ENCODE results near the gene GMPPA. TPM values are rescaled to one million over a fixed set of nuclear protein-coding genes. Genes with fewer than 3 reads are reported as not detected.

Gene GMPPA
- 10 to 100 TPM; 37.1 to 37.4 TPM for total RNA-seq

DNA sequence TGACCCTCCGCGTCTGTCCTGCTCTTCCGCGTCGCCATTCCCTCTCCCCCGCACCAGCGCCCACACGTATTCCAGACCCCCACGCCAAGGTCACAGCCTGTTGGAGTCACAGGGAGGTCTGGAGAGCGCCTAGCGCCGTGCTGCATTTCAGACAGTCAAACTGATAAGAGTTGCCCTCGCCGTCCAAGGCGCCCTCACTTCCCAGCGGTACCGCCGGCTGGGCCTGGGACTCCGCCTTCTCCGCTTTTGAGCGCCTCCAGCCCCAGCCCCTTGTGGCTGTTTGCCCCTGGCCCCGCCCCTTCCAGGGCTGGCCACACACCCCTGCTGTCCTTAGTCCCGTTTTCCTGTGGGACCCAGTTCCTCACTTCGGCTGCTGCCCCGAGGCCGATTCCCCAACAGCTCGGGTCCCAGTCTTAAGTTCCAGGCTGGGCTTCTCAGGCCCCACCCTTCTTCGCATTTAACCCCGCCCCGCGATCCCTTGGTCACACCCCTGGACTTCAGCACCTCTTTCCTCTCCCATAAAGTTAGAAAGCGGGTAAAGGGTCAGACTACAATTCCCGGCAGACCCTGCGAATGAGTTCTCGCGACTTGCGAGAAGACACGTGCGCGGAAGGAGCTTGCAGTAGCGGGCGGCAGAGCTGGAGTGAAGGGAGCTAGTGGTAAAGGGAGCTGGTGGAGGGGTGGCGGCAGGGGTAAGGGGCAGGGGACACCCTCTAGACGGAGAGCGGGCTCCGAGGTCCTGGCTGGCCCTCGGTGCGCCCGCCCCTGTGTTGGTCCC lies at the start of gene GMPPA:
TSS of gene GMPPA (plus strand) at position 612 of the 778 bp plus-strand sequence. CDS start 1,085 bp downstream, outside the sequence.
- H3K4me3 Mint-ChIP-seq, result peak within 1 kb of the TSS; percentile 83
- H3K27ac Mint-ChIP-seq, result peak within 1 kb of the TSS; percentile 72
- intact Hi-C loops (cut with micrococcal nuclease), result loop anchor here (1.0 to 5.0 kb wide), 8 partner anchors 11 to 110 kb away; partner anchors contain the start of genes CHPF and STK11IP
- DNase-seq, result peak; percentile 97
- CTCF ChIA-PET, result interaction anchor here (0.6 to 10.7 kb wide), 12 partner anchors 11 to 622 kb away, joined by 3 to 277 read pairs (median 4); partner anchors contain the start of genes CHPF and TMEM198
- peaks cover 41% of the 10 kb centered on the region for H3K27me3 Mint-ChIP-seq
- POLR2A ChIA-PET, result interaction anchor here (0.6 to 1.7 kb wide), 7 partner anchors 16 to 281 kb away, joined by 3 to 6 read pairs (median 4); partner anchors contain the start of genes CHPF, DNPEP, STK11IP and TMEM198
- no peaks in the 10 kb centered on the region for H3K9me3 Mint-ChIP-seq
- peaks cover 4% of the 10 kb centered on the region for H3K36me3 Mint-ChIP-seq
- H3K4me1 Mint-ChIP-seq (ENCODE audit: low read depth), result peaks cover 38% of the 10 kb centered on the region

GRCh38 chr2:219449609-219450008 lies 49.1 kb upstream of the GMPPA start:
- ChIA-PET POLR2A (no interaction called here), CTCF (interaction anchor here (1.4 kb wide), 1 partner anchor 80 kb away, joined by 7 read pairs; no protein-coding TSS in a partner anchor)
- H3K27me3 Mint-ChIP-seq, result peaks cover 22% of the 10 kb centered on the region

DNA sequence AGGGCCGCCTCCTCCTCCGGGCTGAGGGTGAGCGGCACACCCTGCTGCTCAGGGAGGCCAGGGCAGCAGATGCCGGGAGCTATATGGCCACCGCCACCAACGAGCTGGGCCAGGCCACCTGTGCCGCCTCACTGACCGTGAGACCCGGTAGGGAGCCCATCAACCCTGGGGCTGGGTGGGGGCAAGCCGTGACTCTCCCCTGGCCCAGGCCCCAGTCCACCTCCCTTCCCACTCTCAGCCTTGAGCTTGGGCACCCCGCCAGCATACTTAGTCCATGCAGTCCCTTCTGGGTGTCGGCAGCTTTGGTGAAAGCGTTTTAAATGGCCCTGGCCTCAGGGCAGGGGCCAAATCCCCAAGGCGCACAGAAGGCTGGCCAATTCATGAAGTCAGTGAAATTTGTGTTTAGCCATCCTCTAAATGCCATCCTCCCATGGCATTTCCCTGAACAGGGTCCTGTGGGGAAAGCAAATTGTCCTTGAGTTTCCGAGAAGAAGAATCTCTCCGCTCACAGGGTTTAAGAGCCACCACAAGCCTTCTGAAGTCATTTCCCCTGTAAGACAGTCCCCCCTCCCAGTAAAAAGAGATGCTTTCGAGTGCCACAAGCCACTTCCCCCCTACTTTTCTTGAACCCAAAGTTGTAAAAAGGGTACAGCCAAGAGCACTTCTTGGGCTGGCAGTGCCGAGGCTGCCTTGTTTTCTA lies 46.9 kb upstream of the GMPPA start:
- Mint-ChIP-seq H3K27ac (no peak overlapping the region), H3K9me3 (no peaks in the 10 kb centered on the region), H3K36me3 (no peaks in the 10 kb centered on the region), H3K4me1 (ENCODE audit: low read depth) (no peaks in the 10 kb centered on the region), H3K27me3 (peaks cover 19% of the 10 kb centered on the region), H3K4me3 (no peak overlapping the region)
- ChIA-PET POLR2A (no interaction called here), CTCF (no interaction called here)
- intact Hi-C loops (cut with micrococcal nuclease), result no loop called here
- no peak for DNase-seq

More at GRCh38 chr2:219449609-219450008, 49.1 kb upstream of the GMPPA start:
- Mint-ChIP-seq H3K36me3 (no peaks in the 10 kb centered on the region), H3K4me3 (no peak overlapping the region), H3K4me1 (ENCODE audit: low read depth) (no peaks in the 10 kb centered on the region), H3K9me3 (no peaks in the 10 kb centered on the region), H3K27ac (no peak overlapping the region)
- DNase-seq, result no peak
- intact Hi-C loops (cut with micrococcal nuclease), result no loop called here

DNA sequence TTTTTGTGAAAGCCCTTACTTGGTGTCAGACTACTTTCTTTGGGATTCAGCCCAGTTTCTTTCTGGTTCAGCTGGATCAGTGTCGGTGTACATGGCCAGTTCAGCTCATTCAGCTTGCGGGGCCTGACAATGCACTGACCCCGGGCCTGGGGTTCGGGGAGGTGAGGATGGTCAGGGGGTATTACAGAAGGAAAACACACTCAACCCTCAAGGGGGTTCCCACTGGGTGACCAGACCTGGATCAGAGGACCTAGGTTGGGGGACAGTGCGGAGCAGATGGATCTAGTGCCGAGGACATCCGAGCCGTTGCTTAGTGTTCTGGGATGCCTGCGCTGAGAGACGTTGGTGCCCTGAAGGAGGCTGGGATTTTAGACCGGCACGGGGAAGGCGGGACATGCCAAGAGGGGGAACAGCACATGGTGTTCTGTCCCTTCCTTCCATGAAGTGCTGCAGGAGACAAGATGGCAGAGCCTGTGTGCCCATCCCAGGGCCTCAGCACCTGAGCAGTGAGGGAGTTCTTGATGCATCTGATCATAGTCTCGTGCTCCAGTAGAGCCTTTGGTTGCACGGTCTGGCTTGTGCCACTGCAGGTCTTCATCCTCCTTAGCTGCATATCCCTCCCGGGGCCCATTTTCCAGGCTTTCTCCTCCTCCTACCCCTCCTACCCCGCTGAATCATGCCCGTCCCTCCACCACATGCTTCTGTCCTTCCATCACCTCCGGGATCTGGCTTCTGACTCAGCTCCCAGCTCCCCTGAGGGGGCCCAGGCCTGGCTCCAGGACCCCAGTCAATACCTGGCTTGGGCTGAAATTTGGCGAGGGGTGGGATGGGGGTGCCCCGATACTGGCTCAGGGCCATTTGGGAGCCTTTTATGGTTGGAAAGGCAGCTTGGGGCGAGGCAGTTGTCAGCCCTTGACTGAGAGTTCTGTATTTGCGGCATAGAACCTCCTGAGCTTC lies 46.1 kb upstream of the GMPPA start:
- ChIA-PET POLR2A (no interaction called here), CTCF (interaction anchor here (0.9 kb wide), 1 partner anchor 77 kb away, joined by 5 read pairs; no protein-coding TSS in a partner anchor)
- H3K36me3 Mint-ChIP-seq, result no peaks in the 10 kb centered on the region
- peaks cover 19% of the 10 kb centered on the region for H3K27me3 Mint-ChIP-seq
- no peaks in the 10 kb centered on the region for H3K9me3 Mint-ChIP-seq
- no peak overlapping the region for H3K27ac Mint-ChIP-seq
- H3K4me1 Mint-ChIP-seq (ENCODE audit: low read depth), result peaks cover under 1% of the 10 kb centered on the region
- no peak overlapping the region for H3K4me3 Mint-ChIP-seq
- intact Hi-C loops (cut with micrococcal nuclease), result no loop called here
- no peak for DNase-seq

GRCh38 chr2:219453671-219454590 lies 44.8 kb upstream of the GMPPA start:
- Mint-ChIP-seq H3K27me3 (peaks cover 19% of the 10 kb centered on the region), H3K4me3 (no peak overlapping the region), H3K27ac (no peak overlapping the region), H3K9me3 (no peaks in the 10 kb centered on the region), H3K36me3 (no peaks in the 10 kb centered on the region), H3K4me1 (ENCODE audit: low read depth) (peaks cover 5% of the 10 kb centered on the region)
- POLR2A ChIA-PET, result no interaction called here
- intact Hi-C loops (cut with micrococcal nuclease), result no loop called here
- CTCF ChIA-PET, result interaction anchor here (0.9 to 1.8 kb wide), 2 partner anchors 76 kb away, joined by 5 to 8 read pairs; no protein-coding TSS in a partner anchor
- no peak for DNase-seq

GRCh38 chr2:219455581-219455980 lies 43.1 kb upstream of the GMPPA start:
- H3K4me1 Mint-ChIP-seq (ENCODE audit: low read depth), result peaks cover 5% of the 10 kb centered on the region
- POLR2A ChIA-PET, result no interaction called here
- intact Hi-C loops (cut with micrococcal nuclease), result no loop called here
- CTCF ChIA-PET, result interaction anchor here (0.9 to 2.0 kb wide), 3 partner anchors 22 to 74 kb away, joined by 3 to 8 read pairs (median 4); no protein-coding TSS in a partner anchor
- no peak overlapping the region for H3K27ac Mint-ChIP-seq
- H3K4me3 Mint-ChIP-seq, result no peak overlapping the region
- no peak for DNase-seq
- peaks cover 6% of the 10 kb centered on the region for H3K27me3 Mint-ChIP-seq
- H3K36me3 Mint-ChIP-seq, result no peaks in the 10 kb centered on the region
- no peaks in the 10 kb centered on the region for H3K9me3 Mint-ChIP-seq

DNA sequence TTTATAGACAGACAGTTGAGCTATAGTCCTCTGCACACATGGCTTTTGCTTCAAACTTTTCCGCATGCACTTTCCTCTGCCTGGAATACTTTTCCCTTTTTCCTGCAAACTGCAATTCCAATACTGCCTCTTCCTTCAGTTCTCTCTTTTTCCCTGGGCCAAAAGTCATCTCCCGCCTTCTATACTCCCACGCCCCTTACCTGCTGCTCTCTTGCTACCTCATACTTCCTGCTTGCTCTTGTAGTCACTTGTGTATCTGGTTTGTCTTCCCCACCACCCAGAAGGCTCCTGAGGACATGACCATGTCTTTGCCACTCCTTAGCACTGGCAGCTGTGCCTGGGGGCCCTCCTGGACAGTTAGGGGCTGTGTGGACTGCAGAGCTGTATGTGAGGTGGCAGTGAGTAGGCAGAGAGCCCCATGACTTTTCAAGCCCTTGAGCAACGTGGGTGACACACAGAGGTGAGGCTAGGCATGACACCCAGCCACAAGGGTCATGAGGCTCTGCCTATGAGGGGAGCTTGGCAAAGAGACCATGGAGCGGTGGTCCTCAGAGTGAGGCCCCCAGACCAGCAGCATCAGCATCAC lies 40.8 kb upstream of the GMPPA start:
- CTCF ChIA-PET, result interaction anchor here (0.6 to 3.8 kb wide), 10 partner anchors 13 to 1017 kb away, joined by 3 to 43 read pairs (median 4); partner anchors contain the start of gene GMPPA
- POLR2A ChIA-PET, result no interaction called here
- DNase-seq, result peak; percentile 31

GRCh38 chr2:219458996-219459395 lies 39.7 kb upstream of the GMPPA start:
- CTCF ChIA-PET, result interaction anchor here (1.0 to 3.8 kb wide), 11 partner anchors 12 to 72 kb away, joined by 3 to 43 read pairs (median 5); a partner anchor contains a TSS
- Mint-ChIP-seq H3K27ac (no peak overlapping the region), H3K4me3 (no peak overlapping the region), H3K4me1 (ENCODE audit: low read depth) (peaks cover 5% of the 10 kb centered on the region), H3K9me3 (no peaks in the 10 kb centered on the region), H3K27me3 (no peaks in the 10 kb centered on the region), H3K36me3 (no peaks in the 10 kb centered on the region)
- intact Hi-C loops (cut with micrococcal nuclease), result loop anchor here (1.0 to 2.0 kb wide), 2 partner anchors 56 to 71 kb away; no protein-coding TSS in a partner anchor
- DNase-seq, result no peak
- POLR2A ChIA-PET, result no interaction called here

More for the DNA sequence above, 40.8 kb upstream of the GMPPA start:
- no peak overlapping the region for H3K27ac Mint-ChIP-seq
- H3K4me1 Mint-ChIP-seq (ENCODE audit: low read depth), result peaks cover 5% of the 10 kb centered on the region
- no peak overlapping the region for H3K4me3 Mint-ChIP-seq
- no peaks in the 10 kb centered on the region for H3K36me3 Mint-ChIP-seq
- H3K9me3 Mint-ChIP-seq, result no peaks in the 10 kb centered on the region
- H3K27me3 Mint-ChIP-seq, result no peaks in the 10 kb centered on the region
- intact Hi-C loops (cut with micrococcal nuclease), result loop anchor here (2.0 kb wide), 1 partner anchor 55 kb away; no protein-coding TSS in a partner anchor

DNA sequence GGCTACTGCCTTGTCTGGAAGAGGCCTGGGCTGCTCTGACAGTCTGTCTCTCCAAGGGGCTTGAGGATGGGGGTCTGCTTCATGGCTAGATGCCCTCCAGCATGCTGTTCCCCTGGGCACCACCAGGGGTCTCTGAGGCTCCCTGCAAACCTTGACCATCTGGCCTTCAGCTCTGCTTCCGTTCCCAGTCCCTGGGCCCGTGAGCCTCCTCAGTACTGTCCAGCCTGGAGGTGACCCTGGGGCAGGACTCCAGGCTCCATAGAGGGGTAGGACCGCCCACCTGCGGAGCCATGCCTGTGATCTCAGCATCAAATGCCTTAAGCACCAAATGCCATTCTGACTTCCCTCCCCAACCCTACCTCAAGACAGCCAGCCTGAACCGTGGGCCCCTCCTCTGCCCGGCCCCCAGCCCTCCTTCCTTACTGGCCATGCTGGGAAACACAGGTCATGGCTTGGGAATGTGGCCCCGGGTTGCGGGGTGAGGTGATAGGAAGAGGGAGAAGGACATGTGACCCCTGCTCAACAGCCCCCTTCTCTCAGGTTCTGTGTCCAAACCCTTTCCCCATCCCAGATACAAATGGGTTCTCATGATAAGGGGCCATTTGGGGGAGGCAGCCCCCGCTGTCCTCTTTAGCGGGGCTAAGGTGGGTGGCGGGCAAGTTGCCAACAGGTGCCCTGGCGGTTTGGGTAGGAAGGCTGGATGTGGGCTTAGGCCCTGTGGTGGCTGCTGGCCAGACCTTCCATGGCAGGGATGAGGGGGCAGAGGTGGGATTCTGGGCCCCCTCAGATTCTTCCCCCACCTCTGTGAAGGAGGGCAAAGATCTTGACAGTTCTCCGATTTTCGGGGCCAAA lies 39.0 kb upstream of the GMPPA start:
- intact Hi-C loops (cut with micrococcal nuclease), result loop anchor here (1.0 to 2.0 kb wide), 2 partner anchors 57 to 71 kb away; no protein-coding TSS in a partner anchor
- no peaks in the 10 kb centered on the region for H3K27me3 Mint-ChIP-seq
- POLR2A ChIA-PET, result no interaction called here
- H3K27ac Mint-ChIP-seq, result no peak overlapping the region
- H3K36me3 Mint-ChIP-seq, result no peaks in the 10 kb centered on the region
- peak; percentile 51 for DNase-seq
- peaks cover 5% of the 10 kb centered on the region for H3K4me1 Mint-ChIP-seq (ENCODE audit: low read depth)
- no peak overlapping the region for H3K4me3 Mint-ChIP-seq
- no peaks in the 10 kb centered on the region for H3K9me3 Mint-ChIP-seq
- CTCF ChIA-PET, result interaction anchor here (1.0 to 3.8 kb wide), 10 partner anchors 13 to 71 kb away, joined by 3 to 43 read pairs (median 5); a partner anchor contains a TSS

All from activated CD4-positive, alpha-beta memory T cell treated with anti-CD3 and anti-CD28 coated beads for 36 hours (primary cell).